PC-9 (cell line): ENCODE results near the gene GUCA2B. TPM values are rescaled to one million over a fixed set of nuclear protein-coding genes. Genes with fewer than 3 reads are reported as not detected.

Experiments
- Bru-seq: library from RNA; stranded (reverse); fragments of 400-500 nt; gene quantifications from one replicate; lab custom pipeline; 2021; lab: Mats Ljungman, UMichigan
- BruChase-seq, 2 experiments: library from RNA; stranded (reverse); fragments of 400-500 nt; gene quantifications; one replicate each; lab custom pipeline; 2021; lab: Mats Ljungman, UMichigan
- BruUV-seq: library from RNA; stranded (reverse); fragments of 400-500 nt; replicated peaks from 2 replicates; lab custom pipeline; 2021; lab: Mats Ljungman, UMichigan
- CTCF ChIA-PET: fragments of 300-600 bp; sonication (Branson Sonifier 250); formaldehyde crosslinking; loops from one replicate; lab custom pipeline; 2022; ENCODE audit warnings: antibody characterized with exemption; lab: Charles Lee
- POLR2A ChIA-PET: fragments of 300-600 bp; sonication (Branson Sonifier 250); formaldehyde crosslinking; loops from one replicate; lab custom pipeline; 2022; ENCODE audit warnings: antibody characterized with exemption; ENCODE audit not compliant: unreplicated experiment; lab: Charles Lee
- DNase-seq, 2 experiments: peaks; one replicate each; pipeline versions ENCODE4 v3.0.0 to v3.0.0-alpha.2; 2015 to 2022; ENCODE audit warnings: mixed read lengths in 1 of 2
- H2AFZ ChIP-seq: fragments of 200-600 bp; sonication (generic); 2 replicates; pipeline ENCODE4 v1.8.1; 2017; ENCODE audit warnings: antibody characterized with exemption
- H3F3A ChIP-seq: fragments of 200-600 bp; sonication (generic); 2 replicates; pipeline ENCODE4 v1.8.1; 2017; ENCODE audit warnings: antibody characterized with exemption, mild to moderate bottlenecking, low read depth; ENCODE audit not compliant: insufficient read depth
- H3K27ac ChIP-seq: fragments of 200-600 bp; sonication (generic); 2 replicates; pipeline ENCODE4 v1.6.1; 2016; ENCODE audit warnings: mixed run types
- H3K27me3 ChIP-seq: fragments of 200-600 bp; sonication (generic); 2 replicates; pipeline ENCODE4 v1.6.1; 2016; ENCODE audit warnings: low read depth, mixed run types; ENCODE audit not compliant: insufficient read depth
- H3K36me3 ChIP-seq: fragments of 200-600 bp; sonication (generic); 2 replicates; pipeline ENCODE4 v1.6.1; 2016; ENCODE audit warnings: low read depth, mixed run types
- H3K4me1 ChIP-seq: fragments of 200-600 bp; sonication (generic); replicated peaks from 2 replicates; pipeline ENCODE4 v1.6.1; 2016; ENCODE audit warnings: mixed run types; ENCODE audit not compliant: insufficient read depth
- H3K4me2 ChIP-seq: fragments of 200-600 bp; sonication (generic); 2 replicates; pipeline ENCODE4 v1.6.1; 2017; ENCODE audit warnings: mixed run types
- H3K4me3 ChIP-seq: fragments of 200-600 bp; sonication (generic); 2 replicates; pipeline ENCODE4 v1.6.1; 2016; ENCODE audit warnings: mixed run types
- H3K79me2 ChIP-seq: fragments of 200-600 bp; sonication (generic); 2 replicates; pipeline ENCODE4 v1.6.1; 2017; ENCODE audit warnings: low read depth, mixed run types
- H3K9me2 ChIP-seq: fragments of 200-600 bp; sonication (generic); 2 replicates; pipeline ENCODE4 v1.8.1; 2017; ENCODE audit warnings: mild to moderate bottlenecking; ENCODE audit not compliant: insufficient read depth
- H3K9me3 ChIP-seq: fragments of 200-600 bp; sonication (generic); 2 replicates; pipeline ENCODE4 v1.8.1; 2016; ENCODE audit warnings: low read depth; ENCODE audit not compliant: insufficient read depth
- H4K20me1 ChIP-seq: fragments of 200-600 bp; sonication (generic); 2 replicates; pipeline ENCODE4 v1.8.1; 2017; ENCODE audit not compliant: insufficient read depth
- EZH2 ChIP-seq: fragments of 200-600 bp; sonication (generic); IDR thresholded peaks from 2 replicates; pipeline ENCODE4 v1.8.0; 2017; ENCODE audit warnings: antibody characterized with exemption, low read depth
- intact Hi-C: fragments of 100-400 bp; cut with micrococcal nuclease; formaldehyde crosslinking; loops from one replicate; pipeline ENCODE4 v1.10.0; 2022; ENCODE audit not compliant: unreplicated experiment
- long read RNA-seq: library from polyadenylated mRNA; stranded (forward); transcript quantifications from one replicate; pipeline ENCODE4 v2.0.0, GENCODE V29; 2022
- total RNA-seq: library from RNA; stranded (reverse); gene quantifications from 2 replicates; pipeline ENCODE4 v1.2.3, GENCODE V29; 2021
- TF ChIP-seq, protein P1 (sequence below): fragments of 200-600 bp; sonication (generic); conservative IDR thresholded peaks from 2 replicates; pipeline ENCODE4 v1.6.1; 2017; ENCODE audit warnings: mixed run types, antibody characterized with exemption, mild to moderate bottlenecking, moderate library complexity

Gene GUCA2B
- total RNA-seq (not detected in 2 replicates), Bru-seq, nascent RNA (not detected), BruChase-seq, experiment 1, labeled RNA remaining after a 2-hour chase (not detected), BruChase-seq, experiment 2, labeled RNA remaining after a 6-hour chase (not detected)
- long read RNA-seq: 0 reads

DNA sequence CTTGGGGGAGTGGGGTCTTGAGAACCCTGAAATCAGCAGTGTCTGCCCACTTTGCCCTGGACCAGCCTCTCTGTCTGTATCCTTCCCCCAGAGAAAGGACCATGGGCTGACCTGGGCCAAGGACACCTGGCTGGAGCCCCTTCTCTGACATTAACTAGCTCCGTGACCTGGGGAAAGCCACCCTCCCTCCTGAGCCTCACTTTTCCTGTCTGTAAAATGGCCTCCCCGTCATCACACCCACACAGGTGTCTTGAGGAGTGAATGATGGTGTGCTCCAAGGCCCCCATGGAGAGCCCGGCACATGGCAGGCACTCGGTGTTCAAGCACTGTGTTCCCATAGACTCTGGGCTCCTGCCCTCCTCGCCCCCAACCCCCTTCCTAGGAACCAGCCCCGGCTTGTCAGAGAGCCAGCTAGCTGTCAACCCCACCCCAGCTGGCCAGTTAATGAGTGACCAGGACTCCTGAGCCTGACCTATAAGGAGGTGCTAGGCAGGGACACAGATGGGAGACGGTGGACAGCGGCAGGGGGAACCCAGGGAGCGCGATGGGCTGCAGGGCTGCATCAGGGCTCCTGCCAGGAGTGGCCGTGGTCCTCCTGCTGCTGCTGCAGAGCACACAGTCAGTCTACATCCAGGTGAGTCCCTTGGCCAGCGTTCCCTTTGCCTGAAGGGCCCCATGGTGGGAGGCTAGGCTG lies at the start of gene GUCA2B:
GUCA2B (plus strand) TSS at position 504 of the 694 bp plus-strand sequence; CDS start at position 545, 41 bp downstream.
- H3K4me3 ChIP-seq: no peak within 1 kb of the TSS
- H3F3A ChIP-seq: peaks cover 10% of the 10 kb centered on the region
- no peak within 1 kb of the TSS for H3K27ac ChIP-seq
- H3K9me3 ChIP-seq: no peaks in the 10 kb centered on the region
- no peak within 1 kb of the TSS for H2AFZ ChIP-seq
- peaks cover 25% of the 10 kb centered on the region for H3K4me1 ChIP-seq
- H4K20me1 ChIP-seq: no peaks in the 10 kb centered on the region
- TF ChIP-seq, protein P1, sequence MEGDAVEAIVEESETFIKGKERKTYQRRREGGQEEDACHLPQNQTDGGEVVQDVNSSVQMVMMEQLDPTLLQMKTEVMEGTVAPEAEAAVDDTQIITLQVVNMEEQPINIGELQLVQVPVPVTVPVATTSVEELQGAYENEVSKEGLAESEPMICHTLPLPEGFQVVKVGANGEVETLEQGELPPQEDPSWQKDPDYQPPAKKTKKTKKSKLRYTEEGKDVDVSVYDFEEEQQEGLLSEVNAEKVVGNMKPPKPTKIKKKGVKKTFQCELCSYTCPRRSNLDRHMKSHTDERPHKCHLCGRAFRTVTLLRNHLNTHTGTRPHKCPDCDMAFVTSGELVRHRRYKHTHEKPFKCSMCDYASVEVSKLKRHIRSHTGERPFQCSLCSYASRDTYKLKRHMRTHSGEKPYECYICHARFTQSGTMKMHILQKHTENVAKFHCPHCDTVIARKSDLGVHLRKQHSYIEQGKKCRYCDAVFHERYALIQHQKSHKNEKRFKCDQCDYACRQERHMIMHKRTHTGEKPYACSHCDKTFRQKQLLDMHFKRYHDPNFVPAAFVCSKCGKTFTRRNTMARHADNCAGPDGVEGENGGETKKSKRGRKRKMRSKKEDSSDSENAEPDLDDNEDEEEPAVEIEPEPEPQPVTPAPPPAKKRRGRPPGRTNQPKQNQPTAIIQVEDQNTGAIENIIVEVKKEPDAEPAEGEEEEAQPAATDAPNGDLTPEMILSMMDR: no peak
- no peak for TF ChIP-seq EZH2
- H3K4me2 ChIP-seq: no peak within 1 kb of the TSS; the same call in 1 of the 2 replicates
- CTCF ChIA-PET: no interaction called here
- intact Hi-C loops: loop anchor here (1.0 kb wide), 1 partner anchor 12 kb away; no protein-coding TSS in a partner anchor
- POLR2A ChIA-PET: interaction anchor here (1.5 kb wide), 1 partner anchor 13 kb away, joined by 4 read pairs; no protein-coding TSS in a partner anchor
- no peaks in the 10 kb centered on the region for H3K79me2 ChIP-seq
- no peak for DNase-seq
- H3K27me3 ChIP-seq: no peaks in the 10 kb centered on the region
- H3K36me3 ChIP-seq: no peaks in the 10 kb centered on the region
- H3K9me2 ChIP-seq: no peaks in the 10 kb centered on the region
- BruUV-seq: no TSS peak

DNA sequence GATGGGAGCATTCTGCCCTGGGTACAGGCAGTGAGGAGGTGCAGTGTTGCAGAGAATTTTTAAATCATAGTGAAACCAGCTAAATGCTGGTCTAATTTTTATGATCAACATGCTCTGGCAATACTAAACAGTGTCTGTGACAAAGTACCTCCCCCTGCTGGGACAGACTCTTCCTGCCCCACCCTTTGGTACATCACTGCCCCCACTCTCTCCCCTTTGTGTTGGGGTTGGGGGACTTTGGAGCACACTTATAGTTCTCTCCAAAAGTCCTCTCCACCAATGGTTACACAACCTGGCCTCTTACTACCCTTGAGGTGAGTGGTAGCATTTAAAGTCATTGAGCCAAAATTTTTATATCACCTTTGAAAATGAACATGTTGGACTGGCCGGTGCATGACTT lies 48.2 kb upstream of the GUCA2B start:
- no peaks in the 10 kb centered on the region for H3K27me3 ChIP-seq
- TF ChIP-seq, protein P1: no peak
- TF ChIP-seq EZH2: no peak
- CTCF ChIA-PET: no interaction called here
- H3K36me3 ChIP-seq: no peaks in the 10 kb centered on the region
- 0 out of 2 replicates have a peak, but pooled peaks cover 3% of the 10 kb centered on the region for H3K9me3 ChIP-seq
- H3F3A ChIP-seq: no peaks in the 10 kb centered on the region
- intact Hi-C loops: no loop called here
- no peaks in the 10 kb centered on the region for H3K79me2 ChIP-seq
- POLR2A ChIA-PET: no interaction called here
- H3K9me2 ChIP-seq: no peaks in the 10 kb centered on the region
- no TSS peak for BruUV-seq
- H3K4me1 ChIP-seq: no peaks in the 10 kb centered on the region
- H3K27ac ChIP-seq: no peak overlapping the region
- H3K4me2 ChIP-seq: no peak overlapping the region
- DNase-seq: no peak
- no peak overlapping the region for H2AFZ ChIP-seq
- no peaks in the 10 kb centered on the region for H4K20me1 ChIP-seq
- no peak overlapping the region for H3K4me3 ChIP-seq

- H3K27ac ChIP-seq: no peak overlapping the region
- no peak overlapping the region for H3K4me3 ChIP-seq
- H3K79me2 ChIP-seq: no peaks in the 10 kb centered on the region
- H3F3A ChIP-seq: no peaks in the 10 kb centered on the region
- no peaks in the 10 kb centered on the region for H4K20me1 ChIP-seq
- H3K36me3 ChIP-seq: no peaks in the 10 kb centered on the region
- H3K9me2 ChIP-seq: no peaks in the 10 kb centered on the region
- intact Hi-C loops: no loop called here
- no peaks in the 10 kb centered on the region for H3K27me3 ChIP-seq
- H3K4me1 ChIP-seq: no peaks in the 10 kb centered on the region
- no peak overlapping the region for H3K4me2 ChIP-seq
- DNase-seq: no peak
- H2AFZ ChIP-seq: no peak overlapping the region
- BruUV-seq: no TSS peak
- CTCF ChIA-PET: no interaction called here
- no peaks in the 10 kb centered on the region for H3K9me3 ChIP-seq
- POLR2A ChIA-PET: no interaction called here
- no peak for TF ChIP-seq EZH2
- TF ChIP-seq, protein P1: no peak
These were observed 44.9 kb upstream of the GUCA2B start for GRCh38 chr1:42108309-42108708.
